AG09319 (cell line): ENCODE data around the gene ABHD14A.

ENCODE experiments used
- DNase-seq: peaks from one replicate; pipeline ENCODE4 v3.0.0-alpha.2; 2010; ENCODE audit warnings: low read depth; ENCODE audit errors: extremely low read depth
- CTCF ChIP-seq: IDR thresholded peaks from 2 replicates; pipeline ENCODE4 v1.5.1; 2011; ENCODE audit warnings: low read depth, mild to moderate bottlenecking, inconsistent platforms, low read length, moderate library complexity

ABHD14A gene

DNA sequence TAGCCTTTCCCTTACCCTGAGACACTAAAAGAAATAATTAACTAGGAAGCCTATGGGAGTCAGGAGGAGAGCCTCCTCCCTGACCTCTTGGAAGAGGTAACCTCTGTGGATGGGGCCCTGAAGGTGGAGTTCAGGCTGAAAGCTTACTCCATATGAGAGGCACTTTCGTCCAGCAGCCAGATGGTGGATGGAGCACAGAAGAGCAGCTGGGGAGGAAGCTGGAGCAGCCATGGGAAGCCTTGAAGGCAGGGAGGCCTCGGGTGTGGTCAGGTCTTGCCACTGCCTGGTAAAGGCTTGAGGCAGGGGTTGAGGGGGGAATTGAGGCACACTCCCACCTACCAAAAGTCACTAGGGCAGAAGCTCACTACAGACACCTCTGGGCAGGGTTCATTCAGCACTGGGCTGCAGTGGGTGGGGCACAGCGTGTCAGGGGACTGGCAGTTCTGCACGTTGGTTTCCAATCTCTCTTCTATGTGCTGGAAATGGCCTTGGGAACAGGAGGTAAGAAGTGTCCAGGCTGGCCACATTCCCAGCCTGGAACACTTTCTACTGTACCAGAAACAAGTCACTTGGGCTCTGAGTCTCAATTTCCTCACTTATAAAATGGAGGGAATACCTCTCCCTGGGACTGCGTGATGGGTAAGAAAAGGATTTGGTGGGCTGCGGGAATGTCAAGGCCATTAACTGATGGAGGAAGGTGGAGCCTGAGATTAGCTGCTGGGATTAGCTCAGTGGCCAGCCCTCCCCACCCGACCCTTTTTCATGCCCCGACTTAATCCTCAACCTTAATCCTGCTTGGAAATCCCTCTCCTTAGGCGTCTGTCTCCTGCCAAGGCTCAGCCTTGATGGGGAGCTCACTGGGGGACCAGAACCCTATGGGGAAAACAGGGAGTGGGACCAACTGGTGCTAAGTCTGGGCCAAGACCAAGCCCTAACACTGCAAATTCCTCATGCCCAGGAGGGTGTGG is 13.0 kb upstream of the ABHD14A start:
- TF ChIP-seq CTCF: no peak
- DNase-seq: no peak

- no peak for TF ChIP-seq CTCF
- no peak for DNase-seq
Observed at GRCh38 chr3:51962854-51963530, 11.9 kb upstream of the ABHD14A start.

GRCh38 chr3:51963951-51964451 is 10.9 kb upstream of the ABHD14A start:
- DNase-seq: no peak
- no peak for TF ChIP-seq CTCF

DNA sequence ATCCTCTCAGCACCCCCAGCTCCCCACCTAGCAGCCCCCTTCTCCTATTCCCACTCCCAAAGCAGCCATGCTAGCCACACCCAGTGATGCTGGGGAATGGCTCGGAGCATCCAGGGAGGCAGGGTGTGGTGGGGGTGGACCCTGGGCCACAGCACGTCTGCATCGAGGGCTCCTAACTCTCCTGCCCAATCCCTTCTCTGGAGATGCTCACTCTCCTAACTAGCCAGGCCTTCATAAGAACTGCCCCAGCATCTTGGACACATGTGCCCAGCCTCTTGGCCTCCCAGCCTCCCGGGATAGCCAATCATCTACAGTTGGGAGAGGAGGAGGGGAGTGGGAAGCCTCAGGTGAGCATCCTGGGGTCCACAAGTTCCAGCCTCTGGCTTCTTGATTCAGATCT is 10.3 kb upstream of the ABHD14A start:
- no peak for TF ChIP-seq CTCF
- DNase-seq: no peak

DNA sequence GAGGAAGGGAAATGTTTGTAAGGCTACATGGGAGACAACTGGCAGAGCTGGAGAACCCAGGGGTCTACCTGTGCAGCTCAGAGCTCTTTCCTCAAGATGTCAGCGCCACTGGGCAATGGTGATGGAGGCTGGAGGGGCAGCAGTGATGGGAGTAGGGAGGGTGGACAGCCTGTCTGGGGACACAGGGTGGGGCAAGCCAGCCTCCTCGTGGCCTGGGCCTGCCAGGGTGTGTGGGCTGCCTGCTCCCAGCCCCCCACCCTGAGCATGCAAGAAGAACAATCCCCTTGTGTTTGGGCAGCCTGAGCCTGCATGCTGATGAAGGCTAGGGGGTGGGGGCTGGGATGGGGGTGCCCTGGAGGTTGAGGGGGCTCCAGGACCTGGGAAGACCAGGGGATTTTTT is 8.8 kb upstream of the ABHD14A start:
- TF ChIP-seq CTCF: no peak
- DNase-seq: no peak

DNA sequence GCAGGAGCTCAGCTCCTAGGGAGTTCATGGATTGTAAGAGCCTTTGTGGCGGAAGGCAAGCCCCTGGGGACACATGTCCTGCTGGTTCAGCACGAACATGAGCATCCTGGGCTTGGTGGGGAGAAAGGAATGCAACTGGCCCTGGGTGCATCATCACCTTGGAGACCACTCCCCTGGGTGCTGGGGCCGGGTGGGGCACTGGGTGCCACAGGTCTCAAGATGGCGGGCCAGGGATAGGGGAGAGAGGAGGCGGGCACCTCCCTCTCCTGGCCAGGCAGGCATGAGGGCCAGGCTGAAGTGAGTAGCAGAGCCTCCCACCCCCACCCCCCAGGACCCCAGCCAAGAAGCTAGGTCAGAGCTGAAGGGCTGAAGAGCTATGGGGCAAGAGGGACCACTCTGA is 8.4 kb upstream of the ABHD14A start:
- DNase-seq: no peak
- TF ChIP-seq CTCF: no peak

GRCh38 chr3:51966922-51967383 is 7.9 kb upstream of the ABHD14A start:
- TF ChIP-seq CTCF: no peak
- DNase-seq: no peak
